GM23248 (cell line): ENCODE measurements around the gene GDI2.
"Not testable (repeated sequence)": the region's sequence is repeated elsewhere in the genome, so short reads cannot be mapped to it uniquely, and the experiment has no call there.

ENCODE experiments used
- EZH2 ChIP-seq: fragments of 200-600 bp; sonication (generic); IDR thresholded peaks from 2 replicates; pipeline ENCODE4 v1.6.1; 2018; ENCODE audit warnings: antibody characterized with exemption, mild to moderate bottlenecking; ENCODE audit not compliant: insufficient read depth, poor library complexity, severe bottlenecking
- EZH2phosphoT487 ChIP-seq: fragments of 200-600 bp; sonication (generic); IDR thresholded peaks from 2 replicates; pipeline ENCODE4 v1.6.1; 2018; ENCODE audit warnings: antibody characterized with exemption, moderate library complexity, mild to moderate bottlenecking, low read depth; ENCODE audit not compliant: insufficient read depth

GRCh38 chr10:5846667-5847066 lies 33.4 kb upstream of the GDI2 start:
- not testable (repeated sequence) for TF ChIP-seq EZH2, EZH2phosphoT487
